Endothelial cell (in vitro differentiated cells): Measurements from ENCODE around the gene DYSF. TPM values are rescaled to one million over a fixed set of nuclear protein-coding genes. Genes with fewer than 3 reads are reported as not detected.

Source experiments
- DNase-seq: peaks from one replicate; pipeline ENCODE4 v3.0.0; 2021; ENCODE audit warnings: low spot score
- H3K27ac Mint-ChIP-seq: one replicate; pipeline ENCODE4 v1.8.0; 2021; ENCODE audit warnings: mixed read lengths, inconsistent platforms; ENCODE audit not compliant: unreplicated experiment
- H3K27me3 Mint-ChIP-seq: one replicate; pipeline ENCODE4 v1.8.0; 2021; ENCODE audit warnings: mild to moderate bottlenecking, moderate library complexity, mixed read lengths, inconsistent platforms; ENCODE audit not compliant: unreplicated experiment
- H3K36me3 Mint-ChIP-seq: one replicate; pipeline ENCODE4 v1.8.0; 2021; ENCODE audit warnings: mild to moderate bottlenecking, low read depth, mixed read lengths, inconsistent platforms; ENCODE audit not compliant: unreplicated experiment
- H3K4me1 Mint-ChIP-seq: one replicate; pipeline ENCODE4 v1.8.0; 2021; ENCODE audit warnings: mild to moderate bottlenecking, mixed read lengths, inconsistent platforms; ENCODE audit not compliant: unreplicated experiment
- H3K4me3 Mint-ChIP-seq: one replicate; pipeline ENCODE4 v1.8.0; 2021; ENCODE audit warnings: mild to moderate bottlenecking, mixed read lengths, inconsistent platforms; ENCODE audit not compliant: unreplicated experiment
- H3K9me3 Mint-ChIP-seq: one replicate; pipeline ENCODE4 v1.8.0; 2021; ENCODE audit warnings: mixed read lengths, inconsistent platforms; ENCODE audit not compliant: unreplicated experiment
- CTCF ChIP-seq: fragments of 200-600 bp; sonication (generic); IDR thresholded peaks from one replicate; pipeline ENCODE4 v1.5.0; 2021; ENCODE audit warnings: antibody characterized with exemption; ENCODE audit not compliant: unreplicated experiment
- total RNA-seq: library from RNA; stranded (reverse); fragmentation: NEBNext Ultra II Directional; extraction: Animal tissue kit (Norgen Biotek cat#: 25700); gene quantifications from one replicate; pipeline ENCODE4 v1.2.1, GENCODE V29; 2021; ENCODE audit not compliant: unreplicated experiment

DYSF gene
- total RNA-seq, 1 donor from 2014 or later: 566 TPM

DNA sequence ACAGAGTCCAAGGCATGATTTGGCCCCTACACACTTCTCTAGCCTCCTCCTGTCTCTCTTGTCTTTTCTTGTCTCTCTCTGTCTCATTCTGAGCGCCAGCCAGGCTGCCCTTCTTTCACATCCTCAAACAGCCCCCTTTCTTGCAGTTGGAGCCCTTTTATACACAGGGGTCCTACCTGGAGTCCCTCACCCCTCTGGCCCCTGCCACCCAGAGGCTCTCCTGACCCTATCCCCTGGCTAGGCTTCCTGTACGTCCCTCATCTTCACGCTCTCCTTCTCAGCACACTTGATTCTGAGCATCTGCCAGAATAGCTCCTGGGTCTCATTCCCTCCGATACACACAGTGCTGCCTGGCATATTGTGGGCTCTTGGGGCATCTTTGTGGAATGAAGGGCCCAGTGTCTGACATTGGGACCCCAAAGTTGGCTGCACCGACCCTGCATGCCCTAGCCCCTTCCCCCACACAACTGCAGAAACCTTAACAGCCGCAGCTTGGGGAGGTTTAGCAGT lies 261.9 kb downstream of the DYSF start:
- DNase-seq: no peak

DNA sequence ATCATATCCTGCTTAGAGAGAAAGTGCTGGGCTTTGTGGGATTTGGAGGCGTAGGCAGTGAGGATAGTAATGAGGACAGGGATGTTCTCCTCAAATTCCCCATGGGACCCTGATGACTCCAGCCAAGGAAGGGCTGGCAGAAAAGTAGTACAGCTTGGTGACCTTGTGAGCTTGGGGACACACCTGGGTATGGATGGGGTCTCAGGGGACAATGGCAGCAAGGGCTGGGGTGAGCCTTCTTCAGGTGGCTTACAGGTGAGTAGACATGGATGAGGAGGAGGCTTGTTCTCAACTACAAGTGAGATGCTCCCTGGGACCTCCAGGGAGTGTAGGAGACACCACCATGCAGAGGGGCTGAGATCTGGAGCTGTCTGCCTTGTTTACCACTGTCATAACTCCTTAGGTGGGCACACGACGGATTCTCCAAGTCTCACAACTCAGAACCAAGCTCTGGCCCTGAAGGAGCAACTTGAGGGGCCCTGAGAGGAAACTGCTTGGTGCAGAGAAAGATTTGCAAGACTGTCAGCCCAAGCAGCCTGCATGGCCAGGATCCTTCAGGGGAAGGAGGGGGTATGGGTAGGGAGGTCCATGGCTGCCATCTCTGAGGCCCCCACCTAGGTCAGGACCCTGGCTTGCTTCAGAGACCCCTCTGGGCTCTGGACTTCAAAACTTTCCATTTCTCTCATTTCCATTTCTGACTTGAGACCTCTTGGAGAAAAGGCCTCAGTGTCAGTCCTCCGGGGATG lies 262.8 kb downstream of the DYSF start:
- H3K27me3 Mint-ChIP-seq: peaks cover 13% of the 10 kb centered on the region

More for the DNA sequence above, 261.9 kb downstream of the DYSF start:
- no peaks in the 10 kb centered on the region for H3K4me1 Mint-ChIP-seq
- peaks cover 3% of the 10 kb centered on the region for H3K36me3 Mint-ChIP-seq
- TF ChIP-seq CTCF: no peak
- H3K4me3 Mint-ChIP-seq: no peak overlapping the region
- no peaks in the 10 kb centered on the region for H3K9me3 Mint-ChIP-seq
- no peak overlapping the region for H3K27ac Mint-ChIP-seq
- H3K27me3 Mint-ChIP-seq: peaks cover 13% of the 10 kb centered on the region

DNA sequence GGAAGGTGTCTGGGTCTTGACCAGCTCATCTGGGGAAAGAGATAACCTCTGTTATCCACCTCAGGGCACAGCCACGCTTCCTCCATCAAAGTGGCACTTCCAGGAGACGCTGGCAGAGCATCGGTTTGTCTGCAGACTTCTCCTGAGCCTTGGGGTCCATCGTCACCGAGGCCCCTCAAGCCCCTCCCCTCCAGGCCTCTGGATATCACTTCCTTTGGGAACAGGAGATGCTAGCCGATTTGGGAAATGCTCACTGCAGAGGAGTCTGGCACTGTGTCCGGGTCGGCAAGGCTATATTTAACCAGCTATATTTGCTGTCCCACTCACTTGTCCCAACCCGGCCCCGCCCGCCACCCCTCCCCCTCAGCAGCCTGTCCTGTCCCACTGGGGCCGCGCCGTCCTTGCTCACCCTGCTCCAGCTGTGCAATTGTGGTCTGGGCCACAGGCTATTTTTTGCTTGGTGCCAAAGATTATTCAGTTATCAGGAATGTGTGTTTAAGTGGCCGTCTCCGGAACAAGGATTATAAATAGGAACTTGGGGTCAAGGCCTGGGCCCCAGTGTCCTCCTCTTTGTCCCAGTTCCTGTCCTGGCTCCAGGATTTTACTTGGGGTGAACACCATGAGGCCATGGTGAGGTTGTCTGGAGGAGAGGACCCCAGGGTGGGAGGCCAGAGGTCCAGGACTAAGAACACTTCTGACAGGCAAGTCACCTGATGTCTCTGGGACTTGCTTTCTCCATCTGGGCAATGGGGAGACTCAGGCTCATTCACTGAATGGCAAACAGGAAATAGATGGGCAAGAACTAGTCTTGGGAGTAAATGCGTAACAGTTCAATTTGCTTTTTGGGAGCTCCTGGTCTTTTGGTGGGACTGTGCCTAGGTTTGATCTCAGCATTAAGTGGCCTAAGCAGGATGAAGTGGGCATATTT lies 263.6 kb downstream of the DYSF start:
- H3K27ac Mint-ChIP-seq: no peak overlapping the region
- no peak overlapping the region for H3K4me3 Mint-ChIP-seq
- H3K9me3 Mint-ChIP-seq: no peaks in the 10 kb centered on the region
- TF ChIP-seq CTCF: no peak
- H3K36me3 Mint-ChIP-seq: peaks cover 3% of the 10 kb centered on the region
- DNase-seq: no peak
- no peaks in the 10 kb centered on the region for H3K4me1 Mint-ChIP-seq
- peaks cover 12% of the 10 kb centered on the region for H3K27me3 Mint-ChIP-seq

More for the DNA sequence above, 262.8 kb downstream of the DYSF start:
- DNase-seq: no peak
- peaks cover 3% of the 10 kb centered on the region for H3K36me3 Mint-ChIP-seq
- no peaks in the 10 kb centered on the region for H3K4me1 Mint-ChIP-seq
- TF ChIP-seq CTCF: no peak
- H3K4me3 Mint-ChIP-seq: no peak overlapping the region
- no peaks in the 10 kb centered on the region for H3K9me3 Mint-ChIP-seq
- no peak overlapping the region for H3K27ac Mint-ChIP-seq

- Mint-ChIP-seq H3K9me3 (no peaks in the 10 kb centered on the region), H3K4me3 (no peak overlapping the region), H3K27ac (no peak overlapping the region), H3K27me3 (peaks cover 2% of the 10 kb centered on the region), H3K36me3 (no peaks in the 10 kb centered on the region), H3K4me1 (no peaks in the 10 kb centered on the region)
- no peak for DNase-seq
- no peak for TF ChIP-seq CTCF
Observed at GRCh38 chr2:71718686-71719085, 265.3 kb downstream of the DYSF start.
